ENCODE data around the gene MSI1.

GRCh38 chr12:120321382-120322202, 47.4 kb downstream of the MSI1 start:
- TF ChIP-seq POLR2AphosphoS5 (IDR thresholded peaks at IDR 0.05; ENCODE audit: low read depth, low read length) = no peak
- no peak for TF ChIP-seq POLR2A (IDR thresholded peaks at IDR 0.05; ENCODE audit: low read depth, low read length)
